ENCODE data around the gene EMP3. TPM values are rescaled to one million over a fixed set of nuclear protein-coding genes. Genes with fewer than 3 reads are reported as not detected.
A peak's percentile ranks its signal among the peaks of the same experiment; 100 is the strongest.

EMP3 gene
- total and polyA plus RNA-seq, 2 of the 13 experiments (the other 11 are each of a cell fraction or from before 2014, with no cell fraction given): 2.2 to 7.8 TPM

GRCh38 chr19:48348045-48348444 lies 22.7 kb downstream of the EMP3 start (continued):
- TF ChIP-seq AKNA (CRISPR knock-in tag; IDR thresholded peaks at IDR 0.05; ENCODE audit: borderline replicate concordance) (no peak), ZNF512 (CRISPR knock-in tag; IDR thresholded peaks at IDR 0.05) (no peak), ZNF567 (CRISPR knock-in tag; IDR thresholded peaks at IDR 0.05; ENCODE audit: borderline replicate concordance) (no peak), SALL1 (CRISPR knock-in tag; IDR thresholded peaks at IDR 0.05) (peak; percentile 22; the same call in 1 of the 2 replicates), MYNN (CRISPR knock-in tag; IDR thresholded peaks at IDR 0.05; ENCODE audit: low read depth) (no peak), MAZ (IDR thresholded peaks at IDR 0.05; ENCODE audit: borderline replicate concordance, low read depth, low read length) (no peak), MAZ (CRISPR knock-in tag; IDR thresholded peaks at IDR 0.05; ENCODE audit: low read depth) (no peak), ZSCAN25 (CRISPR knock-in tag; IDR thresholded peaks at IDR 0.05) (no peak), SAP130 (CRISPR knock-in tag; IDR thresholded peaks at IDR 0.05; ENCODE audit: low read depth) (0 out of 2 replicates have a peak, but pooled peaks have one; percentile 21), SKI (IDR thresholded peaks at IDR 0.05; ENCODE audit: partially characterized antibody) (no peak), DRAP1 (CRISPR knock-in tag; IDR thresholded peaks at IDR 0.05) (no peak), EEA1 (CRISPR knock-in tag; IDR thresholded peaks at IDR 0.05; ENCODE audit: borderline replicate concordance) (no peak), SAFB2 (CRISPR knock-in tag; IDR thresholded peaks at IDR 0.05; ENCODE audit: borderline replicate concordance, low read depth) (no peak), AKAP8 (CRISPR knock-in tag; IDR thresholded peaks at IDR 0.05) (no peak), DDIT3 (CRISPR knock-in tag; IDR thresholded peaks at IDR 0.05) (no peak), LRRFIP1 (CRISPR knock-in tag; conservative IDR thresholded peaks at IDR 0.05) (no peak), SP2 (CRISPR knock-in tag; IDR thresholded peaks at IDR 0.05) (no peak), NFYB (CRISPR knock-in tag; IDR thresholded peaks at IDR 0.05) (no peak)
